ENCODE measurements around the gene HIGD2A.

The HIGD2A gene

GRCh38 chr5:176388444-176389134 lies at the start of gene HIGD2A, which contains the start of gene NOP16:
TSS of gene HIGD2A (plus strand) at chr5:176388751. CDS start at chr5:176388820, 69 bp downstream.
TSS of gene NOP16 (minus strand) at chr5:176388598. CDS start at chr5:176388539, 59 bp downstream.
- peak; percentile 78 for DNase-seq

DNA sequence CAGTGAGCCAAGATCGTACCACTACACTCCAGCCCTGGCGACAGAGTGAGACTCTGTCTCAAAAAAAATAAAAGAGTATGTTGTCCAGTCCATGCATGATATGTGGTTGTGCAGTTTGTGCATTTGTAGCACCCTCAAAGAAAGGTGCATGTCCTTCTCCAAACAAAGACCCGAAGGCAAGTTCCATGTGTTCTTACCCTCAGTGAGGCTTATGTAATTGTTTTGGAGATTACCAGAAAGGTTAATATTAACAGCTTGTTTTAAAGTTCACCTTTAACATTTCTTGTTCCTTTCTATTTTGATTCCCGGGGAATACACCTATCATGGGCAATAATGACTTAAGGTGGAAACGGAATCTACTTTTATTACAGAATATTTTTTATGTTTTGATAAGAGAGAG lies 49.2 kb upstream of the HIGD2A start:
- no peak for DNase-seq

DNA sequence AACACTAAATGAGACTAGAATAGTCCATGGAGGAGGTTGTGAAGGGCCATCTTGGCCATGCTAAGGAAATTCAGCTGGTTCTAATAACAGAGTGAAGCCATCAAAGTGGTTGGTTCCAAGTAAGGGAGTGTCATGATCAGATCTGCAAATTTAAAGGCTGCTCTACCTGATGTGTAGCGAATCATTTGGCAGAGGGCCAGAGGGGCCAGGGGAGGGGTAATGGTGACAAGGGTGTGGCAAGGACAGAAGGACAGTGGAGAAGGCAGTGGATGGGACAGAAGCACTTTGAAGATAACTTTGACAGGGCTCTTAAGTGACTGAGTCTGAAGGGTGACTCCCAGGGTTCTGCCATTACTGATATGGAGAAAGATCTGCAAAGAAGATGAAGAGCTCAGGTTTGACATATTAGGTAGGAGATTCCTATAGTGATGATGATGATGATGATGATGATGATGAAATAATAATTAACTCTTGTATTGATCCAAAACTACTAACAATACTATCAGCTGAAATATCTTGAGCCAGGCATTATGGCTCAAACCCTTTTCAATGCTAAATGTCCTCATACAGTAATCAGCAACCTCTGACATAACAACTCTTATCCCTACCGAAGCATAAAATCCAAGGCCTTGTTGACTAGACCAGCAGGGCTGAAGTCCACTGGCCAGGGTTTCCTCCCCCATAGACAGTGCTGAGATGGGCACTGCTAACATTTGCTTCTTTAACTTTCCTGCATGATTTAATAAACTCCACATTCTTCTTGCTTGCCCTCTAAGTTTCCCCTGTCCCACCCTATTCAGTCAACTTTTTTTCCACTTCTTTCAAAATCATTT lies 47.0 kb upstream of the HIGD2A start:
- DNase-seq = no peak

- no peak for DNase-seq
Observed at GRCh38 chr5:176342158-176342483, 46.4 kb upstream of the HIGD2A start.

DNA sequence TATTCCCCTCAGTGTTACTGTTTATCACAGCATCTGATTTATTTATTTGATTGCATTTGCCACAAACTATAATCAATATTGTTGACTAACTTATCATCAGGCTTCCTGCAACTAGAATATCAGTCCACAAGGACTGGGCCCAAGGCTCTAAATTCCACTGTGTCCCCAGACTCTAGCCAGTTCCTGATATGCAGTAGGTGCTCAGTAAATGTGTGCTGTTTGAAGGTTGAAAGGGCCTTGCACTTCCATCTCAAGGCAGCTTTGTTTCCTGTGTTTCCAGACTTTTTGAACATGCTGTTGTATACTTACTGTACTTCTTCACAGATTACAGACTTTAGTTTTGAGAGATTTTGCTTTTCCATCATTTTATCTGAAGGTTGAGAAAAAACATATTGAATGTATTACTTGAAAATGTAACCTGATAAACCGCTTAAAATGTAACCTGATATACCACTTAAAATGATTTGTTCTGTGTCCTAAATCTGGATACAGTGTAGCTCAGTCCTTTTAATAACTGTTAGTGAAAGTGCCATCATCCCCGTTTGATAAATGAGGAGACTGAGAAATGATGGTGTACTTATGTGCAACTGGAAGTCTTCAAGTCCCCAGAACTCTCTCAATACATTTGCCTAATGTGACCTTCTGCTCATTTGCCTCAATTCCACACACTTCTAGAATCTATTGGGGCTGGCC lies 45.6 kb upstream of the HIGD2A start:
- DNase-seq = no peak

DNA sequence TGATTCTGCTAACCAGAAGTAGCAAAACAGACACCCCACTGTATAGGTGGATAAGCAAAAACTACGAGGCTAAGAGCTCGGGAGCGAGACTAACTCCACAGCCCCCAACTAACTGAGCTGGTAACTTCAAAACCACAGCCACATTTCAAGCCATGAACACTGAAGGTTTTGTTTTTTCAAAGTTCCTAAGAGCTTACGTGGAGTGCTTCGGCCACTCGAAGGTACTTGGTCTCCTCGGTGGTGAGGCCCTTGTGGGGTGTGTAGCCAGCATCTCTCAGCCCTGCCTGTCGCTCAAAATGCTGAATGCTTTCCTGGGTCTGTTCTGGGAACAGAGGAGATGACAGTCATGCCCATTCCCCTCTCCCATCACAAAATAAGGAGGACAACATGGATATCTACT lies 38.1 kb upstream of the HIGD2A start:
- DNase-seq = no peak

- no peak for DNase-seq
Observed at GRCh38 chr5:176352116-176352878, 36.3 kb upstream of the HIGD2A start.

DNA sequence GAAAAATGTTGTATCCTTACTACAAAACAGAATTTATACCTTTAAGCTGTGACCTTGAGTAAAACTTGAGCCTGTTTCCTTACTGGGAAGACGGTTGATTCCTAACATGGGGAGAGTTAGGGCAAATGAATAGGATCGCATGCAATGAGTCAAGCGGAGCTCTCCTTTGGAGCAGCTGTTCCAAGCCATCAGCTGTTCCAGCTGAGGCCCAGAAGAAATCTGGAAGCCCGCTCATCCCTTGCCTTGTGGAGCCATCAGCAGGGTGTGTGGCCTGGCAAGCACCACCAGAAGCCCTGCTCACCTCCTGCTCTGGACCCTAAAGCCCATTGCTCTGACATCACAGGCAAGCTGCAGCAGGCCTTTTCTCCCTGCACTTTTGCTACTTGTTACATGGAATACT lies 35.0 kb upstream of the HIGD2A start:
- no peak for DNase-seq

DNA sequence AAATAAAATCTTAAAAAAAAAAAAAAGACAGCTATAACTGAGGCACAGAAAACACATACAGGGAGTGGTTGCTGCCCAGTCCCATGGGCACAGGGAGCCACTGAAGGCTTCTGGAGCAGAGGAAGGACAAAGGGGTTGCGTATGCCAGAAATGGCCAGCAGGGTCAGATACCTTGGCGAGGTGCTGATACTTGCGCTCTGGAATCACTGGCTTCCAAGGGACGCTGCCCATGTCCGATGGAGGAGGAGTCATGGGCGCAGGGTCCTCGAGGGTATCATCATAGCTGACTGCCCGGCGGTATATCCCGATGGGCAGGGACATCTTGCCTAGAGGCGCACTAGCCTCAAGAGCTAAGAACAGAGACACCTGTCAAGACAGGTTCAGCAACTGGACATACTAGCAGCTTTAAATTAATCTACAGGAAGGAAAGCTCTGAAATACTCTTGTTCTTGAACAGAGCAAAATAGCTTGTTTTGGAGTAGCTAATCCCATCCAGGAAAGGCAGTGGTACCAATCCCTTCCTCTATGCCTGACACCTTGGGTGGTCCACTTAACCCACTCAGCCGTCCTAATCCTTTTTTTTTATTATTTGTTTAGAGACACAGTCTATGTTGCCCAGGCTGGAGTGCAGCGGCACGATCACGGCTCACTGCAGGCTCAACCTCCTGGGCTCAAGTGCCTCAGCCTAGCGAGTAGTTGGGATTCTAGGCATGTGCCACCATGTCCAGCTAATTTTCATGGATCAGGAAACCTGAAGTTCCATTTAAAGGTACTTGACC lies 33.0 kb upstream of the HIGD2A start:
- DNase-seq = no peak

GRCh38 chr5:176356179-176356566 lies 32.4 kb upstream of the HIGD2A start:
- DNase-seq = no peak

DNA sequence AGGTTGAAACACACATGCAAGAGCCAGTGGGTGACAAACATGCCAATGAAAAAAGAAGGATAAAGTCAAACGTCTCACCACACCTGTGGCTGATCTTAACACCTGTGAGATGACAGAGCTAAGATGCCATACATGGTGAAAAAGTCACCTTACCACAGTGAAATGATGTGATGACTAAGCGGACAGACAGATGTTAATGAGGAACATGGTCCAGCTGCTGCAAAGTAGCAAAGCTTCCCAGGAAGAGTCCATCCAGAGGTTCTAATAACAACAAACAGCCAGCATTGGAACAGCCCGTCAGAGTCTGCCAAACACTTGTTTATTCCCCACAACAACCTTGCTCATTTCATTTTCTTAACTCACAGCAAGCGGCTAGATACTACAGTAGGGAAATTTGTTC lies 28.9 kb upstream of the HIGD2A start:
- DNase-seq = no peak

DNA sequence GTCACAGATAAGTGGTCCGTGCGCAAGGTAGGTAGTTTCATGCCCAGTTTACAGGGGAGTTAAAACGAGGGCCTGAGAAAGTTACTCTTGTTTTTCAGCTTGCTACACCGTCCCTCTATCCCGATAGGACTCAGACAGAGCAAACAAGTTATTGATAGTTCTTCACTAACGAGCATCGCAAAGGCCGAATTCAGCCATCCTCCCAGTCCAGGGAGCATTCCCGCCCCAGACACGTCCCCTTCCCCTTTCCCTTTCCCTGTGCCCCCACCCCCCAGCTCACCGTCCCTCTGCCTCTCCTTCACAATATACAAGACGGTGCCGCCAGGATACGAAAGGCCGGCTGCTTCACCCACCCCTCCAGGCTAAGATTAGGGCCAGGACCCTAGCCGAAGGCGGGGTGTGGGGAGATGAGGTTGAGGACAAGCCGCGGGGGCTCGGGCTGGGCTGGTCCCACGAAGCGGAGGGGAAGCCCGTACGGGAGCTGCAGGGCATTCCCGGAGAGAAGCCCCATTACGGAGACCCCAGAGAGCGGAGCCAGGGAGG lies 27.6 kb upstream of the HIGD2A start:
- no peak for DNase-seq

DNA sequence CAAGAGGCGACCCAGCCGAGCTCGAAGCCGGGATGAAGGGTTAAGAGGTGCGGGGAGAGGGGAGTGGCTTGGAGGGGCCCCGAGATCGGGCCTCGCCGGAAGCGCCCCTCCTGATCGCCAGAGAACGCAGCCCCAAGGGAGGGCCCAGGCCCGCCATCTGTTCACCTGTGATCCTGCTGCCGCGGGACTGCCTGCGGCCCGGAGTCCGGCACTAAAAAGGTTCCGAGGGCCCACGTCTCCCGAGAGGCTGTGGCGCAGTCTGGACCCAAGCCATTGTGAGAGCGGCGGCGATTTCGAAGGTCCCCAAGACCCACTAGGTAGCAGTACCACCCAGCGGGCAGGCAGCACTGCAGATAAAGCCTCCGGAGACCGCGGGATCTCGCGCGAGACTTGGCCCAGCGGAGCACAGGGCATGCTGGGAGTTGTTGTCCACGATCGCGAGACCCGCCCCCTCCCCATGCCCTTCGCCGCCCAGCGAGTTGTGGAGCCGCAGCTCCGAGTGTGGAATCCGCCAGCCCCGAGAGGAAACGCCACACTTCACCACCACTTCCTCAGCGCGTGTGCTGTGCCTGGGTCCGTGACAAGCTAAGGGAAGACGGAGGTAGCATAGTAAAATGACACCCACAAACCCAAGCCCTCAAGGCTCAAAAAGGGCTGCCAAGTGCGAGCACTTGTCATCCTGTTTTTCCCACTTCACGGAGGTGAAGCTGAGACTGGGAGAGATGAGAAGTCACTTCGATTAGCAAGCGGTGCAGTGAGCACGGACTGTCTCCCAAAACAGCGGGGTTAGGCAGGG lies 26.9 kb upstream of the HIGD2A start, which contains the start of gene KIAA1191:
Gene KIAA1191, minus strand, starts transcription at position 328 of the 796 bp plus-strand sequence. CDS start 2,256 bp downstream, outside the sequence.
- DNase-seq = peak; percentile 15

DNA sequence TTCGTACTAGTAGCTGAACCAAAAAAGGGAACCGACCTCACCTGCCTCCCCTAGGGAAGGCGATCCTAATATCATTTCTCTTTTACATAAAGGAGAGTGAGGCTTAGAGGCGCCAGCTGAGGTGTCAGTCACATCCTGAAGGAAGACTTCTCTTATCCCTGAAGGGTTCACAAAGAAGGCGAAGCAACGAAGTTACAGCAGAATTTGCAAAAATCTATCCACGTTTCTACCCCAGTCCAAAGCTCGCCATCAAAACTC lies 26.4 kb upstream of the HIGD2A start:
- no peak for DNase-seq

GRCh38 chr5:176364765-176365350 lies 23.7 kb upstream of the HIGD2A start:
- no peak for DNase-seq

- no peak for DNase-seq
Observed at GRCh38 chr5:176365351-176366231, 23.0 kb upstream of the HIGD2A start, which contains the start of gene ARL10. TSS of gene ARL10 (plus strand) at chr5:176365487. CDS start at chr5:176365564, 77 bp downstream.

GRCh38 chr5:176366232-176366894 lies 22.2 kb upstream of the HIGD2A start:
- no peak for DNase-seq

GRCh38 chr5:176368726-176369125 lies 19.8 kb upstream of the HIGD2A start:
- no peak for DNase-seq
